GM19328 (cell line): Measurements from ENCODE around the gene NEK10.

ENCODE experiments used
- ATAC-seq: cut with Tn5 transposase; IDR thresholded peaks from one replicate; pipeline ENCODE4 v1.9.1; 2021; ENCODE audit warnings: mild to moderate bottlenecking, moderate library complexity; ENCODE audit not compliant: unreplicated experiment

Gene NEK10

DNA sequence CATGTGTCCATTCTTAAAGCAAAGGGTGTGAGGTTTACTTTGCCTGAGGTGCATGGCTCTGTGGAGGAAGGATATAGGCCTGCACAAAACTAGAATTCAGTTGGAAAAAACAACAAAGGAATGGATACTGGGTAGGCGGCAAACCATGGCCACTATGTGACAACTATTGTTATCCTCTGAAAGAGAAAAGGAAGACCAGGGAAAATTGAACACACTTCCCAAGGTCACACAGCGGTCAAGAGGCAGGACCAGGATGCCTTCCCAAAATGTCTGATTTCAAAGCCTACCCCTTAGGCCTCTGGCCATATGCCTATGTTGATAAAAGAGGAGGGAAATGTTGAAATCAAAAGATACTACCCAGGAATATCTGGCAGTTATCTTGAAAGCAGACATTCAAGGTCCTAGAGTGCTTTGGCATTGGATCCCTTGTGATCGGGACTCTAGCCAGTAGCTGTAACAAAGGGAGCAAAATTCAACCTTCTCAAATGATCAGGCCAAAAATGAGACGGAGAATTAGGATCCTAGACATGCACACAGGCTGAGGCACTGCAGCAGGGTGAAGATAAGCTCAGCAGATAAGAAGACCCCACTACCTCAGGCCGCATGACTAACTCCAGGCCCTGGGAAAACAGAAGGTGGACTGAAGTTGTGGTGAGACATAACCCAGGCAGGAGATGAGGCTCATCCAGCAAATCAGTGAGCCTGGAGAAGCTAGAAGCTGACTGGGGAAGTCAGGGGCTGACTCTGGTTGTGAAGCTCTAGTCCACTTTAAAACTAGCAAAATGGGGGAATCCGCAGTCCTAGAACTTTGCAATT, 292.2 kb downstream of the NEK10 start:
- ATAC-seq: no peak

GRCh38 chr3:27074914-27075313, 294.3 kb downstream of the NEK10 start:
- ATAC-seq: no peak

- ATAC-seq: no peak
Observed at GRCh38 chr3:27073912-27074311, 295.3 kb downstream of the NEK10 start.

DNA sequence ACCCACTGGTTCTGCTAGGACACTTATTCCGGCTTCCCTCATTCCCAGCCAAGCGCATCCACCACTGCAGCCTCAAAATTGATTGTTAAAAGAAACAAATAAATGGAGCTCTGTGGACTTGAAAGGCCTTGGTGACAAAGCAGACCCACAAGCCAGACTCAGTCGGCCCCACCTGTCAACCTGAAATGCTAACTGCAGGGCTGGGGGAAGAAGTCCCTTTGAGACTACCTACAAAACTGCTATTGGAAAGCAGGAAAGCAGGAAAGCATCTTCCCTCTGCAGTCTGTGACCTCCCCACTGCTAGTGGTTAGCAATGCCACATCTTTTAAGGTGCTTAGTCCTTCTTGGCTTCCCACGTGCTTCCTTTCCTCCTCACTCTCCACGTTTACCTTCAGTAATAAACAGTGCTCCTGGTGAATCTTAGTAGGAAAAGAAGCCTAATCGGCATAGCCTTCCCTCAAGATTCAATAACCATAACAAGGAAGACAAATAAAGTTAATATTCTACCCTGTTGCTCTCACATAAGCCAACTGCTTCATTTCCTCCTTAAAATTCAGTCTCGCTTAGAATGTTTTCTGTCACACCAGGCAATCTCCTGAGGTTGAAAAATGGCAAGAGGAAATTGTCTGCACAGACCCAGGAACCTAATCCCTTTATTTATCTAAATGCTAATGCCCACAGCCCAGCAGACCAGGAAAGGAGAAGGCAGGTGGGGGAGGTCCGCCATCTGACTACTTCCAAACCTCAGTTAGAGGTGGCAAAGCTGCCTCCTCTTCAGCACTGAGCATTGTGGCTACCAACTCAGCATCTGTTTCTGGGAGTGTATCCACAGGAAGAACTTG, 296.2 kb downstream of the NEK10 start:
- no peak for ATAC-seq

DNA sequence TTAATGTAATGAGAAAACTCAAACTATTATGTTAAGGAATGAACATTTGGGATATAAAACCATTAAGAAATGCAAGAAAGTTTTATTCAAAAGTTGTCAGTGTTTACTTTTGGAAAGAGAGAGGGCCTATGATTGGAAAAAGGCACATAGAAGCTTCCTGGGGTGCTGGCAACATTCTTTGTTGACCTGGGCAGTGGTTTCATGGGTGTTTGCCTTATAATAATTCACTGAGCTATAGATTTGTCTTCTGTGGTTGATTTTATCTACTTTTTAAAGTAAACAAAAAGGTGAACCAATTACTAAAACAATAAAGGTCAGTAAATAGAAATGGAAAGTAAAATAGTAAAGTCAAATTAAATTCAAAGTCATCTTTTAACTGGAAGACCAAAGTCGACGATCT, 308.8 kb downstream of the NEK10 start:
- ATAC-seq: no peak
